ENCODE measurements around the gene PAK3.

GRCh38 chrX:111159232-111159631 lies 63.2 kb downstream of the PAK3 start:
- TF ChIP-seq CTCF (conservative IDR thresholded peaks at IDR 0.05; ENCODE audit: low read depth in 2 of 2) (no peak), REST (IDR thresholded peaks at IDR 0.05; ENCODE audit: unreplicated experiment) (no peak), EZH2 (IDR thresholded peaks at IDR 0.05; ENCODE audit: low read depth, unreplicated experiment) (no peak), CREB1 (CRISPR knock-in tag; IDR thresholded peaks at IDR 0.05; ENCODE audit: low read depth) (no peak)
